Memory B cell (primary cell): Measurements from ENCODE around the gene RCAN1.
"Not testable (repeated sequence)": the region's sequence is repeated elsewhere in the genome, so short reads cannot be mapped to it uniquely, and the experiment has no call there.

Source experiments
- ATAC-seq: fragments of 150-1000 bp; cut with Tn5 transposase; 2 replicates; pipeline ENCODE4 v1.10.0; 2021; ENCODE audit warnings: low read depth, mild to moderate bottlenecking, moderate library complexity
- DNase-seq, 2 donors: peaks; one replicate each; pipeline ENCODE4 v3.0.0; 2022; ENCODE audit warnings: low spot score in 2 of 2
- H3K27ac Mint-ChIP-seq: one replicate; pipeline ENCODE4 v1.8.0; 2022; ENCODE audit warnings: mild to moderate bottlenecking, moderate library complexity, mixed read lengths
- H3K27me3 Mint-ChIP-seq: one replicate; pipeline ENCODE4 v1.8.0; 2022; ENCODE audit warnings: mixed read lengths
- H3K36me3 Mint-ChIP-seq: one replicate; pipeline ENCODE4 v1.8.0; 2022; ENCODE audit warnings: mild to moderate bottlenecking, mixed read lengths
- H3K4me1 Mint-ChIP-seq: one replicate; pipeline ENCODE4 v1.8.0; 2022; ENCODE audit warnings: mixed read lengths
- H3K4me3 Mint-ChIP-seq: one replicate; pipeline ENCODE4 v1.8.0; 2022; ENCODE audit warnings: mild to moderate bottlenecking, moderate library complexity, mixed read lengths
- H3K9me3 Mint-ChIP-seq: one replicate; pipeline ENCODE4 v1.8.0; 2022; ENCODE audit warnings: mixed read lengths

RCAN1 gene

DNA sequence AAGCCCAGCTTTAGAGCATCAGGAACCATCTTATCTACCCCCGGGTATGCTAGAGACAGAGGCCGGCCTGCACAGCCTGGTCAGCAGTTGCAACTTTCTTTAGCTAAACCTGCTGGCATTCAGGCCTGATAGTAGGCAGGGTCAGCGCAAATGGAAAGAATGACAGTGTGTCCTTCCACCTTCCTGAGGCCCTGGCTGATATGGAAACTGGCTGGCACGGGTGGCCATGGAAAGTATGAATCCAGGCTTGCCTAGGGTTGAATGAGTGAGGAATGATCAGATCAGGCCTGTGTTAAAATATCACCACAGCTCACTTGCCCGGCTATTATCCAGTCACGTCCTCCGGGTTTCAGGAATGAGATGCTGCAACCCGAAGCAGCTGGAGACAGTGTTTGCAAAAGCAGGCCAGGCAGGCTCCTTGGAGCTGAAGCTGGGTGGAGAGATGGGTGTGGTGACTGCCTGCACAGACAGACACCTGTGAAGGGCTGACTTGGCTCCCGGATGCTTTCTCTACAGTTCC is 34.7 kb downstream of the RCAN1 start:
- H3K27me3 Mint-ChIP-seq = no peaks in the 10 kb centered on the region
- H3K36me3 Mint-ChIP-seq = peaks cover 6% of the 10 kb centered on the region
- no peak overlapping the region for H3K4me3 Mint-ChIP-seq
- H3K9me3 Mint-ChIP-seq = no peaks in the 10 kb centered on the region
- DNase-seq (no peak), ATAC-seq (no peak)
- H3K27ac Mint-ChIP-seq = no peak overlapping the region
- H3K4me1 Mint-ChIP-seq = peaks cover 3% of the 10 kb centered on the region

DNA sequence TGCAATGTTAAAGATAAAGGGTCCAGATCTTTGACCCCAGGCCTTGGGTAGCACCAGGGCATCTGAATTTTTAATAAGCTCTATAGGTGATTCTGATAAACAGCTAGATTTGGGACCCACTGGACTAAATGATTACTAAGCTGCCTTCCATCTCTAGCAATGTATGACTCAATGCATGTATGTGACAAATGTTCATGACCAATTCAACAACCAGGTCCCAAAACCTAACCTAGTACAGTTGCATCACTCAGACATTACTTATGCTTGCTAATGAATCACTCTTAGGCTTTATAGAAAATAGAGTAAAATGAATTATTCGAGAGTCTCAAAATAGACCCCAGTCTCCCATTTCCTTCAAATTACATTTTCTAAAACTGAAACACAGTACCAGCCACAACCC is 35.5 kb downstream of the RCAN1 start:
- H3K4me1 Mint-ChIP-seq = peaks cover 3% of the 10 kb centered on the region
- H3K9me3 Mint-ChIP-seq = no peaks in the 10 kb centered on the region
- H3K4me3 Mint-ChIP-seq = no peak overlapping the region
- H3K36me3 Mint-ChIP-seq = peaks cover 7% of the 10 kb centered on the region
- H3K27me3 Mint-ChIP-seq = no peaks in the 10 kb centered on the region
- no peak for DNase-seq
- ATAC-seq = no peak
- H3K27ac Mint-ChIP-seq = no peak overlapping the region

DNA sequence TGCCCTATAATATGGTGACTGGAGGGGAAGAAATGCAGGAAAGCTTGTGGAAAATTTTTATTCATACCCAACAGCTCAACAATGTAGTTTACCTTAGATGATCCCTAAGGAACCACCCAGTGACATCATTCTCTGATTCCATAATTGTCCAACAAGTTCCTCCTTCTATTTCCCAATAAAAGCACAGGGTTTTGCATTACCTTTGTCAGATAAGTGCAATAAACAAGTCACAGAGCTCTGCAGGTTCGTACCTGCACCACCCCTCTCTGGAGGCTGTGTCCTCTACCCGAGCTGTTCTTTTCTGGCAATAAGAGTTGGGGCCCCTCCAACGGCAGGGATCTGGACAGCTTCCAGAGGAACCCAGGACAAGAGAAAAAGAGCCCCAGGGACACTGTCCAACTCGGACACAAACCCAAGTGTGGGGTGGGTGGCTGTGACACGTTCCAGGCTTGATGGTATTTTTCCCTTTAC is 38.8 kb downstream of the RCAN1 start:
- ATAC-seq (no peak), DNase-seq (no peak)
- Mint-ChIP-seq H3K9me3 (peaks cover 3% of the 10 kb centered on the region), H3K36me3 (peaks cover 16% of the 10 kb centered on the region), H3K4me3 (no peak overlapping the region), H3K27me3 (no peaks in the 10 kb centered on the region), H3K4me1 (no peaks in the 10 kb centered on the region), H3K27ac (no peak overlapping the region)

DNA sequence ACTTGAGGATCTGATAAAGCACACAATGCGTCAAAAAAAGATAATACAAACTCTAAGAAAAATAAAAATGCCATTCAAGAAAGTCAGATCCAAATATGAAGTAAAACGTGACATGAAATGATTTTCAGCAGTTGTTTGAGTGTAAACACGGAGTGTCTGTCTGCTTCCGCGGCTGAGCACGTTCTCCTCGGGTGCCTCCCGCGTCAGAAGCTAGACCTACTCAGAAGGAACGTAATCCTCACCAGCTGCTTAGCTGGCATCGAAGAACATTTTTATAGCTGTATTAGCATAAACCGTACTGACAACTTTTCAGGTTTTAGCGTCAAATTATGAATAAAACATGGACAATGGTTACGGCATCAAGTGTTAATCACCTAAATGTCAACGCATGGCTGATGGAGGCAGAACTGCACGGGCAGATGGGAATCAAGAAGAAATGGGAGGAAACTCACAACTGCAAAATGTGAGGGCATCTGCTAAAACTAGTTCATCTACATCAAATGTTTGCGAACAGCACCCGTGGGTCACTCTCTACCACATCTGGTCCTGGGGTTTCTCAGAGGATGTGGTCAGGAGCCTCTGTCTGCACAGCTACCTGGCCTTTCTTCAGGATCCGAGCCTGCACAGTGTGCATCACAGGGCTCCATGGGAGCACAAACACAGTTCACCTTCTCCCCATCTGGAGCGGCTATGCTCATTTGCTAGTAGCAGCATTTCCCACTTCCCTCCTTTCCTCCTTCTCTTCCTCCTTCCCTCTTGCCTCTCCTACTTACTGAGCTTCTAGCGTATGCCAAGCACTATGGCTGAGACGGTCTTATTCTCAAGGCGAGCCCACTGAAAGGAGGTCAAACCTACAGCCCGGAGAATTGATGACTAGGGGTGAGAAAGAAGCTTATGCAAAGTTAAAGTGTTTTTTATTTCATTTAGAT is 40.0 kb downstream of the RCAN1 start:
- no peak for DNase-seq
- Mint-ChIP-seq H3K36me3 (peaks cover 16% of the 10 kb centered on the region), H3K9me3 (peaks cover 3% of the 10 kb centered on the region), H3K4me3 (no peak overlapping the region), H3K27me3 (no peaks in the 10 kb centered on the region), H3K4me1 (no peaks in the 10 kb centered on the region), H3K27ac (no peak overlapping the region)
- no peak for ATAC-seq

DNA sequence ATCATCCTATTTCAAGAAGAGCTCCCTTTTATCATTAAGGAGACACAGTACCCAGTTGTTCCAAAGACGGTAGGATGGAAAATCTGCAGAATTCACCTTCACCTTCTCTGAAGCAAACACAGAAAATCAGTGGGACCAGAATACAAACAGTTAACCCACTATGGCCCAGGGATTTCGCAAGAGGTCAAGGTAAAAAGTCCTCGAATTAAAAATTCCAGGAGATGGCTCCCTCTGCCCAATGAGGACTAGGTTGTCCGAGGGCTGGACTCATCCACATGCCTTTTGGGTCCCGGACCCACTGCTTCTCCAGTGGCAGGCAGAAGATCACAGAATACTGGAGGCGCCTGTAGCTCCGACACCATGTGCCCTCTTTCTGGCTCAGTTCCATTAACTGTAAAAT is 42.9 kb downstream of the RCAN1 start:
- Mint-ChIP-seq H3K4me1 (peaks cover 2% of the 10 kb centered on the region), H3K4me3 (no peak overlapping the region), H3K9me3 (peaks cover 3% of the 10 kb centered on the region), H3K27ac (no peak overlapping the region), H3K27me3 (no peaks in the 10 kb centered on the region), H3K36me3 (peaks cover 18% of the 10 kb centered on the region)
- no peak for DNase-seq
- no peak for ATAC-seq

DNA sequence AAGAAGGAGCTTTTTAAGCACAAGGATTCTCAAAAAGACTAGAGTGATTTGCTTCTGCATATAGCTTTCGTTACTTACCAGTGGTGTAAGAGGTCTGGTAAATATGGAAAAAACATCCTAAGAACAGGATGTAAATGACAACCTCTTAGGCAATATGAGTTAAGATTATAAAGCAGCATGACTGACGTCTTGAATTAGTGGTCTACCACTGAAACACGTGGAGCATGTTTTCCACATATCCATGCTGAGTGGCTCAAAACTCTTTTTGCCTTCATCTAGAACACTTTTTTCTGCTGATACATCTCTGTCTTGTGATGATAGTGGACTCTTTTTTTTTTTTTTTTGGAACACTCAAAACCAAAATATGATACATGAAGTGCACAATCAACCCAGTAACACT is 44.6 kb downstream of the RCAN1 start:
- Mint-ChIP-seq H3K4me1 (peaks cover 2% of the 10 kb centered on the region), H3K4me3 (no peak overlapping the region), H3K9me3 (peaks cover 3% of the 10 kb centered on the region), H3K27me3 (no peaks in the 10 kb centered on the region), H3K36me3 (peaks cover 23% of the 10 kb centered on the region), H3K27ac (no peak overlapping the region)
- DNase-seq (no peak), ATAC-seq (no peak)

DNA sequence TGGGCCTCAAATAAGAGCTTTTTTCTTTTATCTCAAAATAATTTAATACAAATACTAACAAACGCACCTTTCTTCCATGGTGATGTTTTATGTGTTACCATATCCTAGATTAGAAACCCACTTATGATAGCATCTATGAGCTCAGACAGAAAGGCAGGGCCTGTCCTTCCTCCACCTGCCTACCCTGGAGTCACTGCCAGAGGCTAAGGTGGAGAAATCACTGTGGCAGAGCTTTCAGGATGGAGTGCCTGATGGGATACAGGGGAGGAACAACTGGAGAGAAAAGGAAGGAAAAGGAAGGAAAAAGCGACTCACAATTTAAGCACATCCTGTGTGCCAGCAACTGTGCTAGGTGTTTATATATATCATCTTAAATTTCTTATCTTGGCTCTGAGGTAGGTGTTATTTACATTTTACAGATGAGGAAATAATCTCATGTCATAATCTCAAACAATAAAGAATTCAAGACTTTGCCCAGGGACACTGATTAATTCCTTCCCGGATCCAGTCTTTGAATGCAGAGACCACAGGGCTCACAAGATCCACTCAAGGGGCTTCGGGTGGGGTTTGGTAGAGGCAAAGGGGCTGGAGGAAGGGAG is 45.4 kb downstream of the RCAN1 start:
- ATAC-seq (no peak), DNase-seq (no peak)
- H3K4me1 Mint-ChIP-seq = peaks cover 2% of the 10 kb centered on the region
- H3K27ac Mint-ChIP-seq = no peak overlapping the region
- no peaks in the 10 kb centered on the region for H3K27me3 Mint-ChIP-seq
- peaks cover 3% of the 10 kb centered on the region for H3K9me3 Mint-ChIP-seq
- peaks cover 21% of the 10 kb centered on the region for H3K36me3 Mint-ChIP-seq
- H3K4me3 Mint-ChIP-seq = no peak overlapping the region

DNA sequence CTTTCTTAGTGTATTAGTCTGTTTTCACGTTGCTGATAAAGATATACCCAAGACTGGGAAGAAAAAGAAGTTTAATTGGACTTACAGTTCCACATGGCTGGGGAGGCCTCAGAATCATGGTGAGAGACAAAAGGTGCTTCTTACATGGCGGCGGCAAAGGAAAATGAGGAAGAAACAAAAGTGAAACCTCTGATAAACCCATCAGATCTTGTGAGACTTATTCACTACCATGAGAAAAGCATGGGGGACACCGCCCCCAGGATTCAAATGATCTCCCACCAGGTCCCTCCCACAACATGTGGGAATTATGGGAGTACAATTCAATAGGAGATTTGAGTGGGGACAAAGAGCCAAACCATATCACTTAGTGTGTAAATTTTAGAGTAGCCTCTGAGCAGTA is 46.1 kb downstream of the RCAN1 start:
- H3K27ac Mint-ChIP-seq, H3K9me3 Mint-ChIP-seq, H3K4me1 Mint-ChIP-seq, H3K4me3 Mint-ChIP-seq, ATAC-seq, DNase-seq, H3K27me3 Mint-ChIP-seq: not testable (repeated sequence)
- peaks cover 22% of the 10 kb centered on the region for H3K36me3 Mint-ChIP-seq

DNA sequence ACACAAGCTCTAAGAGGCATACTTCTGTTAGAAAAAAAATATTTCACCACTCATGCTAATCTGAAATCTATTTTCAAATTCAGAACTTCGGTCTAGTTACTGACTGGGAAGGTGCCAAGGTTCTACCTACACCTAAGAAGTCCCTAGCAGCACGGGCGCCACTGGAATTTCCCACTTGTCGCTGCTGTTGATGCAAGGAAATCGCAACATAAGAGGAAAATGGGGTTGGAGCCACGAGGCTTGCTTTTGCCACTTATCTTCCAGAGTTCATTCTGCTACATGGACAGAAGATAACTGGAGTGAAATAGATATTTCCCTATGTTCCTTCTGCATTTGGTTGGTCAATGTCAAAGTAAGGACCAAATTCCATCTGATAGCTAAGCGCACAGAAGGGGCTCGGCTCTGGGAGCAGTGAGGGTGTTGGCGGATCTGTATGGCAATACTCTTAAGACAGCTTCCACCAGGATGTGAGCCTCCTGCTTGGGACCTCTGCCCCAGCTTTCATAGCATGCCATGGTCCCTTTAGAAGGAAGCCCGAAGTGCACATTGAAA is 47.2 kb downstream of the RCAN1 start:
- Mint-ChIP-seq H3K27ac (no peak overlapping the region), H3K9me3 (peaks cover 8% of the 10 kb centered on the region), H3K4me1 (peaks cover 2% of the 10 kb centered on the region), H3K36me3 (peaks cover 20% of the 10 kb centered on the region), H3K27me3 (no peaks in the 10 kb centered on the region), H3K4me3 (no peak overlapping the region)
- no peak for DNase-seq
- no peak for ATAC-seq

DNA sequence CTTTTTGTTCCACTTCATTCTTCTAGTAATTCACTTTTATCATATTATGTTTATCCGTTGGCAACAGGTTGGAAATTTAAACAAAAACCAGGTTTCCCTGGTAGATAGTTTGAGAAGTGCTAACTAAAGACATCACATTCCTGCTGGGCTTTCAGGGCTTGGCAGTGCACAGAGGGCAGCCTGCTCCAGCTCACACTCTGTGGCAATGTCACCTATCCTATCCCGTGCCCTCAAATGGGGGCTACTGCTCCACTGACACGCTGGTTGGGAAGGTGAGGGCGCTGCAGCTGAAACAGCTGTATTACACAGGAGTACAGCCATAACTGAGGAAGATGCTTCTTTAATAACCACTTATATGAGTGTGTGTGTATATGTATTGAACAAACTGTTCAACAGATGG is 49.7 kb downstream of the RCAN1 start:
- Mint-ChIP-seq H3K27ac (no peak overlapping the region), H3K4me3 (no peak overlapping the region), H3K36me3 (peaks cover 17% of the 10 kb centered on the region), H3K9me3 (peaks cover 5% of the 10 kb centered on the region), H3K4me1 (peaks cover 2% of the 10 kb centered on the region), H3K27me3 (no peaks in the 10 kb centered on the region)
- ATAC-seq (no peak), DNase-seq (no peak)

DNA sequence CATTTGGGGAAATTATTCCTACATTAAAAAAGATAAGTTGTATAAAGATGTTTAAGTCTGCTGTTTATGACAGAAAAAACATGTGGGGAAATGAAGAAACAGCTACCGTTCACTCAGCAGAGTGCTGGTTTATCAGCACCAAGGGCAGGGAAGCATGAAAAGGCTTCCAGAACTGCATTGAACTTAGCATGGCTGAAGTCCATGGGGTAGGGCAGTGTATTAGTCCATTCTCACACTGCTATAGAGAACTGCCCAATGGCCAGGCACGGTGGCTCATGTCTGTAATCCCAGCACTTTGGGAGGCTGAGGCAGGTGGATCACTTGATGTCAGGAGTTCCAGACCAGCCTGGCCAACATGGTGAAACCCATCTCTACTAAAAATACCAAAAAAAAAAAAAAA is 51.5 kb downstream of the RCAN1 start:
- not testable (repeated sequence) for H3K4me1 Mint-ChIP-seq, ATAC-seq, H3K9me3 Mint-ChIP-seq, H3K27me3 Mint-ChIP-seq, DNase-seq, H3K27ac Mint-ChIP-seq, H3K4me3 Mint-ChIP-seq
- H3K36me3 Mint-ChIP-seq = peaks cover 15% of the 10 kb centered on the region

DNA sequence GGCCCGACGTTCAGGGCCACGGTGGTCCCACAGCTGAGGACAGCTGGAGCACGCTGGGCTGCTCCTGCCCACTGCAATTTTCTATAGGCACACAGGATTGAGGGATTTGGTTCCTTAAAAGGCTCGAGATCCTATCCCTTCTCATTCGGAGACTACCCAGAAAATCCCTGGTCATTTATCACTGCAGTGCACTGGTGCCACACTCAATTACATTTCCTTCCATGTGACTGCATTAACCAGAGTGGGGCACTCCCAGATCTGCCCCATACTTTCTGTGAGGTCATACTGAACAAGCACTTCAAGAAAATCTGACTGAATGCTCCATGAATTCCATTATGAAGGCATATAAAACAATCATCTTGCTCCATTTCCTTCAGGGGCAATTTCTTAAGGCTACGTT is 53.1 kb downstream of the RCAN1 start:
- H3K9me3 Mint-ChIP-seq = peaks cover 5% of the 10 kb centered on the region
- no peaks in the 10 kb centered on the region for H3K4me1 Mint-ChIP-seq
- H3K27me3 Mint-ChIP-seq = no peaks in the 10 kb centered on the region
- DNase-seq (no peak), ATAC-seq (no peak)
- H3K36me3 Mint-ChIP-seq = peaks cover 15% of the 10 kb centered on the region
- no peak overlapping the region for H3K4me3 Mint-ChIP-seq
- no peak overlapping the region for H3K27ac Mint-ChIP-seq

DNA sequence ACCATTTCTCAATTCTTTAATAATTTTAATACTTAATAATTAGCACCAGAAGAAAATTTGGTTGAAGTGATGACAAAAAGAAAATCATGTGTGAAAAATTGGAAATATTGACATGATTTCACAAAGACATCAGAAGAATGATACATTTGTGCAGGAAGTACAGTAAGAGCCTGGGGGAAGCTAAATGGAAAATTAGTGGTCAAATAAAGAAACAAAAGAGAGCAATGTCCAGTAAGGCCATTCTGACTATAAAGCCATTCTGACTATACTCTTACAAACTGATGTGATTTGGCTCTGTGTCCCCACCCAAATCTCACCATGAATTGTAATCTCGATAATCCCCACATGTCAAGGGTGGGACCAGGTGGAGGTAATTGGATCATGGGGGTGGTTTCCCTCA is 54.3 kb downstream of the RCAN1 start:
- Mint-ChIP-seq H3K9me3 (peaks cover 5% of the 10 kb centered on the region), H3K4me3 (no peak overlapping the region), H3K4me1 (no peaks in the 10 kb centered on the region), H3K27ac (no peak overlapping the region), H3K36me3 (peaks cover 11% of the 10 kb centered on the region), H3K27me3 (no peaks in the 10 kb centered on the region)
- no peak for DNase-seq
- no peak for ATAC-seq

DNA sequence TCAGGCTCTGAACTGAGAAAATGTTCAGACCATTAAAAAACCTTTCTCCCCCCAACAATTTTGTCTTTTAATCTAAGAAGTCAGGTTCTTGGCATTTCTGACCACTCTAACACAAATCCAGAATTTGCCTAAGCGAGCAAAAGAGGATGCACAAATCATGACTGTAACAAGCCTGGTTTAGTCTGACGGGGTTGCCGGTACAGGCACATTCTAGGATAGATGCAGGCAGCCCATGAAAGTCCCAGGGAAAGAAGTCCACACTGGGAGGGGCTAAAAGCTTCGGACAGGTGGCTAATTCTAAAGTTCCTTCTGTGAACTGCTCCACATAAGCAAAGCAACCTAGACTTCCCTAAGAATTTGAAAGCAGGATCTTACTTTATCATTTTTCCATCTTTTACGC is 54.9 kb downstream of the RCAN1 start:
- DNase-seq = no peak
- Mint-ChIP-seq H3K27me3 (no peaks in the 10 kb centered on the region), H3K4me1 (no peaks in the 10 kb centered on the region), H3K9me3 (peaks cover 5% of the 10 kb centered on the region), H3K36me3 (peaks cover 13% of the 10 kb centered on the region), H3K27ac (no peak overlapping the region), H3K4me3 (no peak overlapping the region)
- ATAC-seq = no peak
